GM21529 (cell line): ENCODE data around the gene ATF5.
A peak's percentile ranks its signal among the peaks of the same experiment; 100 is the strongest.
"Not testable (repeated sequence)": the region's sequence is repeated elsewhere in the genome, so short reads cannot be mapped to it uniquely, and the experiment has no call there.

Experiments
- ATAC-seq: cut with Tn5 transposase; IDR thresholded peaks from one replicate; pipeline ENCODE4 v1.9.1; 2021; ENCODE audit not compliant: unreplicated experiment

Gene ATF5

DNA sequence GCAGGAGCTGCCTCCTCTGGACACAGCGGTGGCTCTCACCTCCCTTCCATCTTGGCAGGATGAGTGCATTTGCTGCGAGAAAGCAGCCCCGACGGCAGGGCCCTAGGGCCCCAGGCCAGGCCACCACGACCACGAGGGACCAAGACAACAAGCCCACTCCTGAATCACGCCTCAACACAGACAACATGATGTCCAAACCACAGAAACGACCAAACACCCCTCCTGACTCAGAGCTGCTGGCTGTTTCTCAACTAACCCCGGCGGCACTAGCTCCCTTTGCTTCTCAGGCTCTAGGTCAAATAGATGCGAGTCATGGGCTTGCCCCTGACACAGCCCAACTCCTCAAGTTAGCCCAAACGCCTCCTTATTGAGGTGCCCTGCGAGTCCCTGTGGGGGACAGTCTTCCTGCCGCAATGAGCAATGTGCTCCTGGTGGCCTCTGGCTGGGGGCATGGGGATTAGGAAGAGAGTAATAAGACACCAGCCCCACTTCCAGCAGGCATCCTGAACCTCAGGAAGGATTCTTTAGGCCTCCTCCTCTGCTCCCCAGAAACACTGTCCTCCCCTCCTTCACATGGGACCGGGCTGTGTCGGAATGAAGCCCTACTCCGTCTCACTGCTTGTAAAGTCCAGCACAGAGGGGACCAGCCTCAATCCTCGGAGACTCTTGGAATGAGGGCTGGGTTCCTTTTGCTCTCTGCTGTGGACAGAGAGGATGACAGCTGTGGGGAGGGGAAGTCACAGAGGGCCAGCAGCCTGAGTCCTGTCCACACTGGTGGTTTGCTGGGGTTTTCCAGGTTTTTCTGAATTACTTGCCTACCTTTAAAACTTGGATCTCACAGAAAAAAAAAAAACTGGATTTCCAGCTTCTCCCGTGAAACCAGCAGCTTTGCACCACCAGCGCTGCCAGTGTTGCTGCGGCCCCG lies 6.9 kb upstream of the ATF5 start:
- no peak for ATAC-seq

DNA sequence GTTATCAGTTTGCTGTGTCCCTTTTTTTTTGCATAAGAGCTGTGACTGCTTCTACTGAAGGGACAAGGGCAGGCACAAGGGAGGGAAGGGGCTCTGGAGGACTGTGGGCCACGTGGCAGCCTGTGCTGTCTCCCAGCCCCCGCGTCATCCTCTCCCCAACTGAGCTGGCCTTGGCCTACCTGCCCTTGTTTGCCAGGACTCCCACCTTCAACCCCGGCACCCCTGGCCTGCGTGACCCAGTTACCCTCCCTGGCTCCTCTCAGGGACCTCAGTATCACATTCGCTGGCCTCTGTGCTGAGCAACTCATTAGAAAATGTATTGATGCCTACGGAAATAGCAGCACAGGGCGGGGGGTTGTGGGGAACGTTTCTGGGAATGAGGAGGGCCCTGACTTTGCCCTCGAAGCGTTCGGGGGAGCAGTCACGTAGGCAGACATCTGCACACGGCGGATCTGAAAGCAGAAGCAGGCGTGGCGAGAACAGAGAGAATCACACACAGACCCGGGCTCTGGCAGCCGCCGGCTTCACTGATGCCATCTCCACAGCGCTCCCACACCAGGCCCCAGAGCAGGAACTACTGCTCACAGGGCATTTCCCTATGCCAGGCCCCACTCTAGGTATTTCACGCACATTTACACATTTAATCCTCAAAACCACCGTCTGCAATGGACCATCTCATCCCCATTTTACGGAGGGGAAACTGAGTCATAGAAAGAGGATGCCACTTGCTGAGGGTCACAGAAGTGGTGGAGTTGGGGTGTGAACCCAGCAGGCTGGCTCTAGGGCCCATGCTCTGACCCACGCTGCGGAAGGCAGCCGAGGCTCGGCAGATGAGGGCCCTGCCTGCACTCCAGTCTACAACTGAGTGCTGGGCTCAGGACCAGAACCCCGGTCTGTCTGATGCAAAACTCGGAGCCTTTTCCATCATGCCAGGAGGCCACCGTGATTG lies 5.7 kb upstream of the ATF5 start:
- ATAC-seq = no peak

DNA sequence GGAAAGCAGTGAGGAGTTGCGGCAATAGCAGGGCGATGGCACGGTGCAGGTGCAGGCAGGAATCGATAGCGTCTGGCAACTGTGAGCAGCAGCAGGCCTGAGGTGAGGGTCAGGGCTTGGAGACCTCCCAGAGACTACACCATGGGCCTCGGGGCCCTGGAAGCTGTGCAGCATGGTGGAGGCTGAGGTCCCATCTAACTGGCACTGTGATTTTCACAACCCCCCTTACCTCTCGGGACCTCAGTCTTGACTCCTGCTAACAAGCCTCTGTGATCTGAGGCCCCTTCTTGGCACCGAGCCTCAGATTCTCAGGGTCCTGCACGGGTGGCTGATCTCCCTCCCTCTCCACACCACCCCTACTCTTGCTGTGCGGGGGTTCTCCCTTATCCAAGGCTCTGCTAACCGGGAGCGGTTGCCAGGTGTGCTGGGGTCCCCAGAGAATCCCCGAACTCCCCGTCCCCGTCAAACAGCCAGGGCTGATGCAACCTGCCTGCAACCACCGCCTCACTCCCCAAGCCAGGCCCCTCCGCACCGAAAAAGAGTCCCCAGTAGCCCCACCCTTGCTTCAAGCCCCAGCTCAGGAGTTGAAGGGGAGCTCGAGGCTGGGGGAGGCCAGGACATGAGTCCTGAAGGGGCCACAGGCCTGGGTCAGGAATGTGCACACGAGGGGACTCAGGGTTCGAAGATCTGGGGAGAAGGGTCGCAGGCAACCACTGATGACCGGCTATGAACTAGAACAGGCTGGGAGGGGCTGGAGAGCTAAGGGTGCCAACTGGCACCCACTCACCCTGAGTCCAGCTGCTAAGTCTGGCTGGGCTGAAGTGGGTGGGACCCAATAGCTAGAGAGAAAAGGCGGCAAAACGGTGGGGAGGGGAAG lies 4.8 kb upstream of the ATF5 start:
- ATAC-seq = no peak

DNA sequence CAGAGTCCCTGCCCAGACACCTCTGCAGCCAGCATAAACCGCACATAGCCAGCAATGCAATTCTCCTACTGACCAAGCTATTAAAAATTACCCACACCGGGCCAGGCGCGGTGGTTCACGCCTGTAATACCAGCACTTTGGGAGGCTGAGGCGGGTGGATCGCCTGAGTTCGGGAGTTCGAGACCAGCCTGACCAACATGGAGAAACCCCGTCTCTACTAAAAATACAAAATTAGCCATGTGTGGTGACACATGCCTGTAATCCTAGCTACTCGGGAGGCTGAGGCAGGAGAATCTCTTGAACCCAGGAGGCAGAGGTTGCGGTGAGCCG lies 4.2 kb upstream of the ATF5 start:
- ATAC-seq = not testable (repeated sequence)

DNA sequence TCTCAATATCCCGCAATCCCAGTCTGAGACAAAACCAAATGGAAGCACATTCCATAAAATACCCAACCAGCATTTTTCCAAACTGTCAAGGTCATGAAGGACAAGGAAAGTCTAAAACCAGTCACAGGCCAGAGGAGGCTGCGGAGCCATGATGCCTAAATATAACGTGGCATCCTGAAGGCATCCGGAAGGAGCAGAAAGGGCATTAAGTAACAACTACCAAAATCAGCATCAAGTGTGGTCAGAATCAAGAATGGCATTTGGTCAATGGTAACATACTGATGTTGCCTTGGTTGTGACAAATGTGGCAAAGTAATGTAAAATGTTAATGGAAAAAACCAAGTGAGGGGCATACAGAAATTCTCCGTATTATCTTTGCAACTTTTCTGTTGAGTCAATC lies 3.5 kb upstream of the ATF5 start:
- no peak for ATAC-seq

DNA sequence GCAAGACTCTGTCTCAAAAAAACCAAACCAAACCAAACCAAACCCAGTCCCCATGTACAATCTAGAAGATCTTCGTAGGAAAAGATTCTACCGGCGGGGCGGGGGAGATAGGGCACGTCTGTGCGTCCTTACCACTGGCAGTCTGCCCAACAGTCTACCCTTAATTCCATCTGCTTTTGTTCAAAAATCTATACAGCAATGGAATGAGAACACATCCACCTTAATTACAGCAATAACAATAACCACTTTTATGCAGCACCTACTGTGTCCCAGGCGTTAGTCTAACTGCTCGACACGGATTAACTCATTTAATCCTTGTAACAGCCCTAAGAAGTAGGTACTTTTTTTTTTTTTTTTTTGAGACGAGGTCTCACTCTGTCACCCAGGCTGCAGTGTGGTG lies 2.5 kb upstream of the ATF5 start:
- no peak for ATAC-seq

DNA sequence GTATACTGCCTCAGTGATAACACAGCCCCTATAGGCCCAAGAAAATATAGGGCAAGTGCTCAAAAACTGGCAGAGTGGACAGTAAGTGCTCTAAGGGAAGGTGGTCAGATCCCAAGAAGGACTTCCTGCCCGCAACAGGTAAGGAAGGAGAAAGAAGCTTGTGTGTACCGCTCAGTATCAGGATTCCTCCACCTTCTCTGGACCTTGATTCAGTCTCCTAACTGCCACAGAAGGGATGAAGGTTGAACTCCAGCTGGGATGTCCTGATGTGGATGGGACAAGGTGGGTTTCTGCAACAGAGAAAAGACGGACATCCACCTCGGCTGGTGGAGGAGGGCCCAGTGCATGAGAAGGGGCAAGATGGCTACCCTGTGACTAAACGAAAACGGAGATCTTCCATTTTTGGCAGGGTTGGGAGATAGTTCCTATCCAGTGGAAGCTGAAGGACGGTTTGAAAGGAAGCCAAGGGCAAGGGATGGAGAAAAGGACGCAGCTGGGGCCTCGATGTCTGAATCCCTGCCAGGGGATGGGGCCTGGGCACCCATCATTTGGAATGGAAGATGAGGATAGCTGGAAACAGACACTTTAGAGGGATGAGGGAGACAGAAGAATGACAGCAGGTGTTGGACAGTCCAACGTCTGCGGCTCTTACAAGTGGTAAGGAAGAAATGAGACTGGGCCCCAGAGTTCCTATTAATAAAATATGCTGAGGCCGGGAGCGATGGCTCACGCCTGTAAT lies 1.3 kb upstream of the ATF5 start:
- ATAC-seq = no peak

DNA sequence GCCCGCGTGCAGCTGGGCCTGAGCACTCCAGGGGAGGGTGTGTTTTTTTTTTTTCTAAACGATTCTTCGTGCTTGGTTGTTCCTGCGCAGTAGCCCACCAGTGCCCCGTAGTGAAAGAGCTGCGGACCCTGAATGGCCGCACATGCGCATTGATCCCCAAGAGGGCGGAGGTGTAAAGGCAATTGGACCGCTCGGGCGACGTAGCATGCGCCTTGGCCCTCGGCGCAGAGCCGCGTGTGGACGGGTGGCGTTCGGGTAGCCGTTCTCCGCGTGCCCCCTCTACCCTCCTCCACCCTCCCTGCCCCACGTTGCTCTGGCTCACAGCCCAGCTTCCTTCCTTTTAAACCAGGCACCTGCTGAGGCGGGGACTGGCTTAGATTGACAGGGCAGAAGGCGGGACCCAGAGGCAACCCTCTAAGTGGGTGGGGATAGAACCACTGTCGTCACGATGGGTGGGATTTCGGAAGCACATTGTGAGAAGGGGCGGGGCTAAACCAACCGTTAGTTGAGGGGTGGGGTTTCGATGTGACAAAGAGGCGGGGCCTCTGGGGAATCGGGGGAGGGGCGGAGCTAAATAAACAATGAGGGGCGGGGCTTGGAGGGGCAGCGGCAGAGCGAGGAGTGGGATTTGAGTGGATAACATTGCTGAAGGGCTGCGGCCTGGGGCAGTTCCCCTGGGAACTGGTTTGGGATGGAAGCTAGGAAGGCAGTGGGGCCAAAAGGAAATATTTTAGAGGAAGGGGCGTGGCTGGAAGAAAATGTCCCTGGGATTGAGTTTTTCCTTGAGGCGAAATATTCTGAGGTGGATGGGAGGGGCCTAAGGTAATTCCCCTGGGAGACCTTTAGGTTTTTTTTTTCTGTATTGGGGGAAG lies 842 bp downstream of the ATF5 start:
- ATAC-seq = peak; percentile 67

DNA sequence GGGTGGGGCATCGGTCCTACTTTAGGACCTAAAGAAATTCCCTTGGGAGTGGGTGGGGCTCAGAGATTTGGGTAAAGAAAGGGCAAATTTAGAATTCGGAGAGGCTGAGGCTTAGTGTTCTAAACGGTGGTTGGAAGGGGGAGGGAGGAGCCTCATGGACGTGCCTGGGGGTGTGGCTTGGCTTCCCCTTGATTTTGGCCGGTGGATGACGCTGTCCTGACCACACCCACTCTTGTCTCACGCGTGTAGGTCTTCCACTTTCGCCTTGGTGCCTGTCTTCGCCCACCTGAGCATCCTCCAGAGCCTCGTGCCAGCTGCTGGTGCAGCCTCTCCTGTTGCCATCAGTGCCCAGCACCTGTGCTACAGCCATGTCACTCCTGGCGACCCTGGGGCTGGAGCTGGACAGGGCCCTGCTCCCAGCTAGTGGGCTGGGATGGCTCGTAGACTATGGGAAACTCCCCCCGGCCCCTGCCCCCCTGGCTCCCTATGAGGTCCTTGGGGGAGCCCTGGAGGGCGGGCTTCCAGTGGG lies 1.5 kb downstream of the ATF5 start:
- ATAC-seq = no peak

DNA sequence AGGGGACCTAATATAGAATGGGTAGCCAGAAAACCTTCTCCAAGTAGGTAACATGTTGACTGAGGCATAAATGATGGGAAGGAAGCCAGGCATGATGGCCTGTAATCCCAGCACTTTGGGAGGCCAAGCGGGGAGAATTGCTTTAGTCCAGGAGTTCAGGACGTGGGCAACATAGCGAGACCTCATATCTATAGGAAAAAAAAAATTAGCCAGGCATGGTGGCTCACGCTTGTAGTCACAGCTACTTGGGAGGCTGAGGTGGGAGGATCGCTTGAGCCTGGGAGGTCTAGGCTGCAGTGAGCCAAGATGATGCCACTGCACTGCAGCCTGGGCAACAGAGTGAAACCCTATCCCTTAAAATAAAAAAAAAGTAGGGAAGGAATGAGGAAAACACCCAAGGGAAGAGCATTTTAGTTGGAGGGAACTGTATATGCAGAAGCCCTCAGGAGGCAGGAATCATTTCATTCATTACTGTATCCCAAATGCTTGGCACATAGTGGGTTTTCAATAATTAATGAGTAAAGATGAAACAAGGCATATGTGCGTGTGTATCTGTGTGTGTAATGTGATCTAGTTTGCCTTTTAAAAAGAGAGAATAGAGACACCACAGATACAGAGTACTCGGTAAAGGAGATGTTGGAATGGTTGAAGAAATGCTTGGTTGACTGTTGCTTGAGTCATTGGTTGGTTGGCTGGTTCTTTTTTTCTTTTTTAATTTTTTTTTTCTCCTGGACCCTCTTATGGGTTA lies 2.5 kb downstream of the ATF5 start:
- ATAC-seq = no peak

DNA sequence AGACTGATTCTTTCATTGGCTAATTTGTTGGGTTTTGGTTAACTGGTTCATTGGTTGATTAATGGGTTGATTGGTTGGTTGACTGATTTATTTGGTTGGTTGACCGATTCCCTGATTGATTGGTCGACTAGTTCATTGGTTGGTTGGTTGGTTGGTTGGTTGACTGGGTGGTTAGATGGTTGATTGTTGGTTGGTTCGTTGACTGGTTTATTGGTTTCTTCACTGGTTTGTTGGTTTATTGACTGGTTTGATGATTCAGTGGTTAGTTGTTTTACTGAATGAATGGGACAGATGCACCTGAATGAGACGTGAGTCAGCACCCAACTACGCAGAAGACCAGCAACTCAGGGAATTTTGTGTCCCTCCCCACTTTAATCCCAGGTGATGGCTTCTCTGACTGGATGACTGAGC lies 3.0 kb downstream of the ATF5 start:
- no peak for ATAC-seq

DNA sequence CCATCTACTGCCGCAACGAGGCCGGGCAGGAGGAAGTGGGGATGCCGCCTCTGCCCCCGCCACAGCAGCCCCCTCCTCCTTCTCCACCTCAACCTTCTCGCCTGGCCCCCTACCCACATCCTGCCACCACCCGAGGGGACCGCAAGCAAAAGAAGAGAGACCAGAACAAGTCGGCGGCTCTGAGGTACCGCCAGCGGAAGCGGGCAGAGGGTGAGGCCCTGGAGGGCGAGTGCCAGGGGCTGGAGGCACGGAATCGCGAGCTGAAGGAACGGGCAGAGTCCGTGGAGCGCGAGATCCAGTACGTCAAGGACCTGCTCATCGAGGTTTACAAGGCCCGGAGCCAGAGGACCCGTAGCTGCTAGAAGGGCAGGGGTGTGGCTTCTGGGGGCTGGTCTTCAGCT lies 3.7 kb downstream of the ATF5 start:
- no peak for ATAC-seq

DNA sequence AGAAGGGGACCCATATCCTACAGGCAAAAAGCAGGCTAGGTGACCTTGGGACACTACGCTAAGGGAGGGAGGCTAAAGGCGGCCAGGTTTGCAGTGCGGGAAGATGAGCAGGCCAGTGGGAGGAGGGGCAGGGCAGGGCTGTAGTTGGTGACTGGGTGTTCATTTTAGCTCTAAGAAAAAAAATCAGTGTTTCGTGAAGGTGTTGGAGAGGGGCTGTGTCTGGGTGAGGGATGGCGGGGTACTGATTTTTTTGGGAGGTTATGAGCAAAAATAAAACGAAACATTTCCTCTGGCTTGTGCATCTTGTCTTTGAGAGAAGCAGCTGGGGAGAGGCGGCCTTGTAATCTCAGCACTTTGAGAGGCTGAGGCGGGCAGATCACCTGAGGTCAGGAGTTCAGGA lies 4.6 kb downstream of the ATF5 start:
- ATAC-seq = no peak

DNA sequence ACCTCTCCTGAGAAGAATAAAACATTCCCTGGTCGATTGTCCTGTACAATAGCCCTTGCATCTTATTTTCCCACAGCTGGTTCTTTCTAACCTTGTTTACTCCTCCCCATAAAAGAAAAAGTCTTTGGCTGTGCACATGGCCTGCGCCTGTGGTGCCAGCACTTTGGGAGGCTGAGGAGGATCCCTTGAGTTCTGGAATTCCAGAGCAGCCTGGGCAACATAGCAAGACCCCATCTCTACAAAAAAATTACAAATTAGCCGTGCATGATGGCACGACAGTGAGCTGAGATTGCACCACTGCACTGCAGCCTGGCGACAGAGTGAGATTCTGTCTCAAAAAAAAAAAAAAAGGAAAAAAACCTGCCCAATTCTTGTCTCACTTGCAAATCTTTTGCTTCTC lies 7.5 kb downstream of the ATF5 start:
- no peak for ATAC-seq

DNA sequence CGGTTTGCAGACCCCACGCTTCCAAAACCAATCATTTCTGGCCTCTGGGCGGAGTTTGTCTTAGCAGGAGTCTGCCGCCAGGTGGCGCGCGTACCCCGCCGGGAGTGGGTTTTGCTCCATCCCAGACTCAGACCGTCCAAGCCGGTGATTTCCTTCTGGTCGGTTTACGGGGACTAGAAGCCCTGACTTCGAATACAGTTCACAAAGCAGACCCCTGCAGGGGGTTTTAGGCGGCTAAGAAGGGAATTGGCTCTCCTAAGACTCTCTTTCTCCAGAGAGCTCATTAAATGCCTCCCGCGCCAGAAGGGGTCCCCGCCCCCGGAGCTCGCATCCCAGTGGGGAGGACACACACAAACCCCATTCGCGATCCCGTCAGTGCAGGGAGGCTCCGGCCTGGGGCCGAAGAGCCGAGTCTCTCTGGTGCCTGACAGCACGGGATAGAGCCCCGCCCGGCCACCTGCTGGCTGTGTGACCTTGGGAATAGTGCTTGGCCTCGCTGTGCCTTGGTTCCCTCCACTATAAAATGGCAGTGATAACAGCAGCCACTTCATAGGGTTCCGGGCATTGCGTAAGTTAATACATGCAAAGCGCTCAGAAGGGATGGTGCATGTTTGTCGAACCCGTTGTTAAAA lies 8.9 kb downstream of the ATF5 start:
- no peak for ATAC-seq

DNA sequence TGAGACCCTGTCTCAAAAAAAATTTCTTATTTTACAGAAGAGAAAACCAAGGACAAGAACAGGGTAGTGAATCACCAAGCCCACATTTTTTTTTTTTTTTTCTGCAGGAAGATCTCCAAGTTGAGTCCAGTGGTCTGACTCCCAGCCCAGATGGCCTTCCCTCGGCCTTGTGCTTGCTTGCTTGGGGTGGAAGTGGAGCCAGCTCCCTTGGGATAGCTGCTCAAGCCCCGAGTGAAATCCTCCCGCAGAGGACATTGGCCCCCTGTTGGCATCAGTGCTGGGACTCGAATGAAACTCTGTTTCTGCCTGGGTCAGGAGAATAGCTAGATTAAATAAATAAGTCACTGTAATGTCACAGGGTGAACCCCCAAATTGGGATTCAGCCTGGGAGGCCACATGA lies 9.7 kb downstream of the ATF5 start:
- no peak for ATAC-seq

DNA sequence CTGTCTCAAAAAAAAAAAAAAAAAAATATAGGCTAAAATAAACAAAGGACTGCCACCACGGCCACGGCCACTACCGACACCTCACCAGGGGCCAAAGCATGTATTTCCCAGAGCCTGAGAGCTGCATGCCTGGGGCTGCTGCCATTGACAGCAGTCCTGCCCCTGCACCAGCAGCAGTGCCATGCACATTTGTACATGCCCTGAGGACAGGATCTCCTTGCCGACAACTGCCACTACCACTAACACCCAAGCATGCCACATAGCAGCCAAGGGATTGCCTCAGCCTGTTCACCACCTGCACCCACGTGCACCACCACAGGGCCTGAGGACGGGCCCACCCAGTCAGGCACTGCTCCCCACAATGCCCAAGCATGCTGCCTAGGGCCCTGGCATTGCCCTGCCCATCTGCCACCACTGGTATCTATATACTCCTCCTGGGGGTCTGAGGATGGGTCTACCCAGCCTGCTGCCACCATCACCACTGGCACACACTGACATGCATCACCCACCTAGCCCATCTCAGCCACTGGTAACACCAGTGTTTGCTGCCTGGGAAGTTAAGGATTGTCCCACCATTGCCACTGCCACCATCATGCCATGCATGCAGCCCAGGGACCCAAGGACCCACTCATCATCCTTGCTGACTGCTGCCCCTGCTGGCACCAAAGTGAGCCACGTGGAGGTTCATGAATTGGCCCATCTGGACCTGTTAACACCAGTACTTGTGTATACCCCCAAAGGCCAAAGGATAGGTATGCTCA lies 10.9 kb downstream of the ATF5 start:
- ATAC-seq = no peak

DNA sequence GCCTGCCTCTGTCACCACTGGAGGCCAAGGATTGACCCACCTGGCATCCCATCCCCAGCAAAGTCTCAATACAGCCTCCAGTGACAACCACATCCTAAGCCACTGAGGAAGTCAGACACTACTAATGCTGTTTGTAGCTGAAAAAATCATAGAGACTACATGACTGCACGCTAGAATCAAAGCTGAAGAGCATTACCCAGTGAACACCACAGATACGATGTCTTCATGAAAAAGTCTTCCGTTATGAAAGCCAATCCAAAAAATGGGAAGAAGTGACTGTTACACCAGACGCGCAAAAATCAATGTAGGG lies 11.4 kb downstream of the ATF5 start:
- ATAC-seq = no peak
